Left lobe of liver (tissue), 2 donors: Measurements from ENCODE around the gene H3-3A. TPM values are rescaled to one million over a fixed set of nuclear protein-coding genes. Genes with fewer than 3 reads are reported as not detected.

ENCODE experiments used
- ATAC-seq: fragments of 200-7000 bp; cut with Tn5 transposase; one replicate; pipeline ENCODE4 v1.9.1; 2020; ENCODE audit warnings: mild to moderate bottlenecking, moderate library complexity
- DNase-seq: peaks from one replicate; pipeline ENCODE4 v3.0.0-alpha.2; 2020; ENCODE audit warnings: low spot score
- total RNA-seq: library from RNA; stranded (reverse); gene quantifications from one replicate; pipeline ENCODE4 v1.2.1, GENCODE V29; 2021
- donor health status: DM: no; HTN: no; CAD: no; lungs with moderate emphysema.
- donor health status: DM: no; HTN: yes; CAD: no.

The H3-3A gene
- total RNA-seq, 1 donor from 2014 or later: 129 TPM

DNA sequence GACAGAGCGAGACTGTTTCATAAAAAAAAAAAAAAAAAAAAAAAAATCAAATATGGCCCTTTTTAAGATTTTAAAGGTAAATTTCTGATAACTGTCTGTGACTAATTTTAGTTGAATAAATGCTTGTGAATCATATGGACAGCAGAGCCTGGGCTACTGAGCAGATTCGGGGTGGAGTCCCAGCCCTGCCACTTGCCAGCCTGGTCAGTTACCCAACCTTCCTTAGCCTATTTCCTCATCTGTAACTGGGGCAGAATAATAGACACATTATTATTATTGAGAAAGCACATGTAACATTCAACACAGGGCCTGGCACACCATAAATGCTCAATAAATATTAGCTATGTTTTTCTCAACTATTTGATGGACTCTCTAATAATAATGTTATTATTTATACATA lies 11.2 kb upstream of the H3-3A start:
- ATAC-seq (no peak), DNase-seq (no peak)

DNA sequence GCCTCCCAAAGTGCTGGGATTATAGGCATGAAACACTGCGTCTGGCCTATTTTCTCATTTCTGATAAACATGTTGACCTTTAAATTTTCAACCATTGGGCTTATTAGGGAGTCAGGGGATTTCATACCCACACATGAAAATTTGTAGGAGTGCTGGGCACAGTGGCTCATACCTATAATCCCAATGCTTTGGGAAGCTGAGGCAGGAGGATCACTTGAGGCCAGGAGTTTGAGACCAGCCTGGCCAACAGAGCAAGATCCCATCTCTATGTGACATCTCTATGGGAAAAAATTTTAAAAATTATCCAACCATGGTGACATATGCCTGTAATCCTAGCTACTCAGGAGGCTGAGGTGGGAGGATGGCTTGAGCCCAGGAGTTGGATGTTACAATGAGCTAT lies 10.5 kb upstream of the H3-3A start:
- no peak for ATAC-seq
- no peak for DNase-seq

DNA sequence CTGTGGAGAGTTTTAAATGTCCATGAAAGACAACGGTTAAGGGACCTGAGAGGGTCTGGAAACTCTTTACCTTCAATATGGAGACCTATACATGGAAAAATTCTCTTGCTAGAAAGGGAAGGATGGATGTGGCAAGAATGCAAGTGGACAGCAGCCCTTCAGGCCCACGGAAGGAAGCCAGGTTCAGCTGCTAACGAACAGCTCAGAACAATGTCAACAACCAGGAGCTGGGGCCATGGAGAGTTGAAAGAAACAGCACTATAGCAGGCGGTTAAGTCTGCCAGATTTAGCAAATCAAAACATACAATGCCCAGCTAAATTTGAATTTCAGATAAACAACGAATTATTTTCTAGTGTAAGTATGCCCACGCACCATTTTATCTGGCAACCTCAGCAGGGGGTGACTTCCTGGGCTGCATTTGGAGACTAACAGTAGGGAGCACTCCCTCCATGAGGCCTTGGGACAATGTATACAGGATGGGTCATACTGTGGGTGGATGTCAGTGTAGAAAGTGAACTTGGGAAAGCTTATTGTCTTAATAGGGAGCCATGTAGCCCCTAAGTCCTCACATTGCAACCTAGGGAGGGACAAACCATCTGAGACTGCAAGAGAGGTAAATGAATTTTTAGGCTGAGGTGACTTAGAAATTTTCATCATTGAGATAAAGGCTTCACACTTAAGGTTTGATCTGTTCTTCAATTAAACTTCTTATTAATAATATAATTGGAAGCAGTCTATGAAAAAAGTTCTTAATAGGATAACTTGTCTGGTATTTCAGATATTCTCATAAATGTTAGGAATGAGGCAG lies 7.8 kb upstream of the H3-3A start:
- ATAC-seq (no peak), DNase-seq (no peak)

DNA sequence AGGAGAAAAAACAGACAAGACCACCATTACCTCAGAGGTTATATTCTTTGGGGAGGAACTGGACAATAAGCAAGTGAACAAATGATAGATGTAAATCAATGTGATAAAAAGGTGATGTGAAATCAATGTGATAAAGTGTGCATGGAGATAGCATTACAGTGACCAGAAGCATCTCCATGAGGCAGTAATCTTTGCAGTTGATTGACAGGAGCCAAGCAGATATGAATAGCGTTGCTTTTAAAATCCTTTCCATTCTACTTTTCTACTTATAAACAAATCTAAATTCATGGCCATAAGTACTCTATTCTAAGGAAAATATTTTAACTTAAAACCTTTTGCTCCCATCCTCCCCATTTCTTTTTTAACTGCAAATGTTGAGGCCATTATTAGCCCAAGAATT lies 2.8 kb upstream of the H3-3A start:
- ATAC-seq (no peak), DNase-seq (no peak)

DNA sequence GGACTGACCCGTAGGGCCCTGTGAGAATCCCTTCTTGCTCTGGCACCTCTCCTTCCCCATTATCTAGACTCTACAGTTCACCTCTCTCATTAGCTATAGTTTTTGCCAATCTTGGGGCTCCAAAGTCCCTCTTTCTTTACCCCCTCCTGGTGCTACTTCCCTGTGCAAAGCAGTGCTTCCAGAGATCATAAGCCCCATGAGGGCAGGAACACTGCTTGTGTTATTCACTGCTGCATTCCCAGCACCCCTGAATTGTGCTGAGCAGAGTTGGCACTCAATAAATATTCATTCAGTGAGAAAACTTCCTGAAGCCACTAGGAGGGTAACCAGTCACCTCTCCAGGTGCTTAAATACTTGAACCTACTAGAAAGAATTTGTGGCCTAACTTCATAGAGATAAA lies 2.1 kb upstream of the H3-3A start:
- no peak for DNase-seq
- no peak for ATAC-seq

DNA sequence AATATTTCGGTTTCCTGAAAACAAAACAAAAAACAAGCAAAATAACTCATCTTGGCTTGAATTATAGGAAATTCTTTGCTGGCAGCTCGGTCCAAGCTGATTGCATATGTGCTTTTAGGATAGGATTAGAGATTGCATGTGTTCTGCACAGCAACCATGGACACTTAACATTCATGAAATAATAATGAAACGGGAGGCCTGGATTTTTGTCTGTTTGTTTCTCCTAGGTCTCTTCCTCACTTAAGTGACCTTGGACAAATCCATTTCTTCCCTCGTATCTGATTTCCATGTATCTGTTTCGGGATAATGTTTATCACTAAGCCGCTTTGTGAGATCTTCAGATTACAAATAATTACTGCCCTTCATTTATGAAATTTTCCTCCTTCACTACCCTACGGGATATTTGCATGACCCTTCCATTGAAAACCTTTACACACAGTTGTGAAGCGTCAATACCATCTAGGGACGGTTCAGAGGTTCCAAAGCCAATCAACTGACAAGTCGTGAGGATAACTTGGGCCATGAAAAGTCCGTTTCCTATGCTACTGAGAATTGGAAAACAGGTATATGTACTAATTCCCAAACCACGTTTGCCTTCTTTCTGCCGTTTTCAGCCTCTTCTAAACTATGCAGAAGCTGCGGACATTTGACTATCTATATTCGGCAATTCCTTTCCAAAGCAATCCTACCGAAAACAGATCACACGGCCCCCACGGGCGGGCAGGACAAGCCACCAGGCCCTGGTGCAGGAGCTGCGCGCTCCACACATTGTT lies 1.3 kb upstream of the H3-3A start:
- ATAC-seq (no peak), DNase-seq (no peak)

DNA sequence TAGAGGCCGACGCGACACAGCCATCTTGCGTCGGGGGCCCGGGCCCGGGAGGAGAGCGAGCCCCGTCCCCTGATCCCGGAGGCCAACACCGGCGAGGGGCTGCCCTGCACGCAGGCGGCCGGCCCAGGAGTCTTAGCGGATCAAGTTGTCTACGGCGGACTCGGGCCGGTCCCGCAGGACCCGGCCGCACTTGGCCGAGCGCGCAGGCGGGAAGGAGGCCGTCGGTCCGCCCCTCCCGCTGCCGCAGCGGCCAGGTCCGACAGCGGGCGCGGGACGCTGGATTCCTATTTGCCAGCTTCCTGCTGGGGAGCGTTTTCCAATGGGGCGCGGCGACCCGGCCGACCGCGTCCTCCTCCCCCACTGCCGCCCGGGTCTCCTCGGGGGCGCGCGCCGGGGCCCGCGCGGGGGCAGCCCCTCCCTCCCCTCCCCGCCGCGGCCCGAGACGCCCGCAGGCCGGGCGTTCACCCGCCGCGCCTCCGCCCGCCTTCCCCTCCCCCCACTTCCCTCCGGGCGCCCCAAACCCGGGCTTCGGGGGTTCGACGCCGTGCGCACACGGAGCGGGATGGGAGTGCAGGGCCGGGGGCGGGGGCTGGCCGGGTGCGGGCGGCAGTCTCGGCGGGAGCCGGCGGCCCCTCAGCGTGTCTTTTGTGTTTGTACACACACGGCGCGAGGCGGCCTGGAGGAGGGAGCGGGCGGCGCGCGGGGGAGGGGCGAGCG lies 517 bp upstream of the H3-3A start:
- ATAC-seq (peak; percentile 76), DNase-seq (peak; percentile 89)

DNA sequence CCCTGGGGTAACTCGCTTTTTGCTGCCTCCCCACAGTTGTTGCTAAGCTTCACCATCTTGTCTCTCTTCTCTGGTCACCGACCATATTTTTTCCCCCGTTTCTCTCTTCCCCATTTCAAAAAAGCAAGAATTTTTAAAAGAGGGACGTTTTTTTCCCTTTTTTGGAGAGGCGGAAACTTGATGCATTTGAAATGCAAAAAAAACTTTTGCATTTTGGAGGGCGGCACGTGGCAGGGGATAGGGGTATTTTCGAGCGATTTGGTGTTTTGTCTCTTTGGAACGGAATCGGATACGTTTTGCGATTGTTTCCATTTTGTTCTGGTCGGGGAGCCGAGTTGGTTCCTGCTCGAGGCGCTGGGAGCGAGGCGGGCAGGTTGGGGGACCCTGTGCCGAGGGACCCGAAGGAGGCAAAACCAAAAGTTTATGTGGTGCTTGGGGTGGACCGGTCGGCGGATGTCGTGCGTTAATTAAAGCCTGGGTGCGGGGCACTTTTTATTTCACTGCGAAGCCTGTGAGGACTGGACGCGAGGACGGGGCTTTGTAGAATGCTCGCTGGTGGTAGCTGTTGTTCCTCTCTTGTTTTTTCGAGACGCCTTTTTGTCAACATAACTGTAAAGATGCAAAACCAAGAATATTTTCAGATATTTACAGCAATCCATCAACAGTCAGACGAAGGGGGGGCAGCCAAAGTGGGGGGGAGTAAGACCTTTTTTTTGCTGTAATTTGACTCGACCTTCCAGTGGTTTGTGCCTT lies 884 bp downstream of the H3-3A start:
- DNase-seq (peak; percentile 67), ATAC-seq (peak; percentile 8)

DNA sequence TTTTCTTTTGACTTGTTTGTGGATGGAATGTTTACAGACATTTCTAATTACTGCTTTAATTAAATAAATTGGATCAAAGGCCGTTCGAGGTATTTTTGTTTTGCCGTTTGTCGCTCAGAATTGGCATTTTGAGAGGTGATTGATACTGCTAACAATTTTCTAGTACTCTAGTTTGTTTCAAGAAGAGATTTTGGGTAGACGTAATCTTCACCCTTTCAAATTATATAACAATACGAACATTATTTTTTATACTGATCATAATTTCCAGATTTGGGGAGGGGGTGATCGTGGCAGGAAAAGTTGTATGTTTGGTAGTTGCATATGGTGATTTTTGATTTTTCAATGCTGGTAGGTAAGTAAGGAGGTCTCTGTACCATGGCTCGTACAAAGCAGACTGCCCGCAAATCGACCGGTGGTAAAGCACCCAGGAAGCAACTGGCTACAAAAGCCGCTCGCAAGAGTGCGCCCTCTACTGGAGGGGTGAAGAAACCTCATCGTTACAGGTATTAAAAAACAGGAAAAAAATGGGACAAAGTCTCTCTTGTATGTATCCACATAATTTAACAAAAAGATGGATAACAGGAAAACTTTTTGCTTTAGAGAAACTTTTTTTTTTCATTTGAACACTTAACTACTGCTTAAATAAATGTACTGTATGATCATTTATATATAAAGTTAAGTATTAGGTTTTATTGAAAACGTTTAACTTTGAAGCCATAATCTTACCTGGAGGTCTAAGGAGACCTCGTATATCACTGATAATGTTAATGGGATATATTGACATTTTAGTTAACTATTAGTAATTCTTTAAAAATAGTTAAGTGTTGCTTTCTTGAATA lies 1.7 kb downstream of the H3-3A start:
- no peak for DNase-seq
- no peak for ATAC-seq

DNA sequence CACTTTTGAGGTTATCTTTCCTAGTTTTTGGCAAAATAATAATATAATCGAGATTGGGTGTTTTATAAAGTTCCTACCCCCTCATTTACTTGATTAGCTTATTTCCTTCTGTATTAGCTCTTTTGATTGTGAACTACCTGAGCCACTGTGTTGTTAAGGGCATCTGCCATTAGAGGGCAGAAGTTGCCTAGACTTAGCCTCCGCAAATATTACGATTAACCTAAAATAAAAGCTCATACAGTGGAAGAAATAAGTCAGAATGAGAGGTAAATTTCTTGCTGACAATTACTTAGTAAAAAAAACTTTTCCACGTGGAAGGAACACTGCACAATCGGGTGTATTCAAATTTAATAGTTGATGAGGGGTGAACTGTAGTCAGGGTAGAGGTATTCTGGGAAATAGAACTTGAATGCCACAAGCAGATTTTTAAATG lies 2.3 kb downstream of the H3-3A start:
- ATAC-seq: no peak
- no peak for DNase-seq

DNA sequence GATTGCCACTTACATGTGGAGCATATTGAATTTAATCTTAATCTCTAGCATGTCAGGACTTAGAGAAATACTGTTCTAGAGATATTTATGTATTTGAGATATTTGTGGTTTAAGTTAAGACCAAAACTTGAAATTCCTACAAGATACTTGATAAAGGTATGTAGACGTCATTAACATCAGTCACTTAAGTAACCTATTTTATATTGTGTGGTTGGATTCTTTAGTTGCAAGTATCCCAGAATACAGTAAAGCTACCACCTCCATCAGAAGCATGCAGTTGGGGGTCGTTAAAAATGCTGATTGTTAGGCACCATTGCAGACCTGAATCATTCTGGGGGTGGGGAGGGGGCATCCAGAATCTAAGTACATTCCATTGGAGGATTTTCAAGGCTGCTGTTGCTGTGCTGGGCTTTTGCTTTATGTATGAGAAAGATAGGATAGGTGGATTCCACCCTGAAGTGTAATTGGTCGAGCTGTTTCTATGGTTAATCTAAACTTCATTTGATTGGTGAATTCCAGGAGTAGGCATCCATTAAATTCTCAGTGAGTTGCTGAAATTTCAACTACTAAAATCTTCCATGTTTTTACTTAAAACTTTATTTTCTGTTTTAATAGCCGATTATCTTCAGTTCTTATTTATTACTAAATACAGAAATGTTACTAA lies 4.0 kb downstream of the H3-3A start:
- DNase-seq (no peak), ATAC-seq (no peak)

DNA sequence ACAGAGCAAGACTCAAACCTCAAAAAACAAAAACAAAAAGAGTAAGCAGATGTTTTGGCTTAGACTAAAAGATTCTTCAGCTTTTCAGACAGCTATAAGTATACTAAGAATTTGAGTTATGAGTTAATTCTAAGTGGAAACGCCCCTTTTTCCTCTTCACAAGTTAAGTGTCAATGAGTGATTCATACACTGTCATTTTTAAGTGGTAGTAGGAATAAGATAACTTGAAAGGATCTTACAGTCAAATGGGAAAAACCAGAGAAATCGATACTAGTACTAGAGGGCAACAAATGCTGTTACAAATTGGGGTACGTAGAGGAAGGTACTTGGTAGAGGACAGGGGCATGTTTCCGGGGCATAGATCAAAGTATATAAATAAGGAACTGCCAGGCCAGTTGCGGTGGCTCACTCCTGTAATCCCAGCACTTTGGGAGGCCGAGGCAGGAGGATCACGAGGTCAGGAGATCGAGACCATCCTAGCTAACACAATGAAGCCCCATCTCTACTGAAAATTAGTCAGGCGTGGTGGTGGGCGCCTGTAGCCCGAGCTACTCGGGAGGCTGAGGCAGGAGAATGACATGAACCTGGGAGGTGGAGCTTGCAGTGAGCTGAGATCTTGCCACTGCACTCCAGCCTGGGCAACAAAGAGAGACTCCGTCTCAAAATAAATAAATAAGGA lies 7.4 kb downstream of the H3-3A start:
- ATAC-seq (no peak), DNase-seq (no peak)

DNA sequence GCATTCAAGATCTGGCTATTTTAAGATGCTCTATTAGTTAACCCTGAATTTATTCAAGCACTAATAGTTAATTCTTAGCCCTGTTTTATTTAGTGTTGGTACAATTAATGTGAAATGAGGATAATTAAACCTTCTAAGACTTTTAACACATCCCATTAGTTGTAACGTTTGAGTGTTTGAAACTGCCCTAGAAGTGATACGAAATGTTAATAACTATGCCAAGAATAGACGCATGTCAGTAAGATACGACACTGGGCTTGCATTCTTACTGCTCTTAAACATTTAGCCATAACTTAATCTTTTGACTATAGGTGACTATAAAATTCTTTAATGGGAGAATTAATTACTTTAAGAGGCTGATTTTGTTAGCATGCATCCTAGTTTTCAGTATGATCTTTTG lies 9.8 kb downstream of the H3-3A start:
- no peak for ATAC-seq

DNA sequence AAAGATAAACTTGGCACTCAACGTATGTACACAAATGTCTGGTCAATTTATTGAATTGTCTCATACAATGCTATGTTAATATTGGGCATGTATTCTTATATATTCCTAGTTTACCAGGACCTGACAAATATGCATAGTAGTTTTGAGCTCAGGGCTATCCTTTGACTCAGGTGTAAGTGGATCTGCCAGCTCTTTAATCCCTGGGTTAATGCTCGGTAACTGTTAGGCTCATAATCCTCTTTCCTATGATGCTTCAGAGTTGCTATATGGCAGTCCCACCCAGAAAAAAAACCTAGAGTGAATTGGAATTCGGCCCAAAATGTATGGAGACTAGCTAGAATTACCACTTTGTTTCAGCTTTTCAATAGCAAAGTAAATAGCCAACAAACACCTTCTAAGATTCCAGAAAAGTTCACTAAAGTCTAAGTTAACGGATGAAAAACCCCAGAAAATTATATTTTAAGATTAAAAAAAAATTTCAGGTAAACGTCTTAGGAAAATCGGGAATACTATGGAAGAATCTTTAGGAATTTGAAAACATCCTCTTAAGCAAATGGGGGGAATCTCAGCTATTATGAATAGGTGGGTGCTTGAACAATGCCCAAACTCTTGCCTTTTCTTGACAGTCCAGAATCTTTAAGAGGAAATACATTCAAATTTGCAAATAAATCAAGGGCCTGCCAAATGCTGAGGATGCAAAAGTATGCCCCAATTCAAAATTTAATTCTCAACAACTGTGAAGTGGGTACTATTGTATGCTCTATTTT lies 10.9 kb downstream of the H3-3A start:
- DNase-seq: no peak
- ATAC-seq: no peak

More for the DNA sequence above, 9.8 kb downstream of the H3-3A start:
- DNase-seq: no peak

DNA sequence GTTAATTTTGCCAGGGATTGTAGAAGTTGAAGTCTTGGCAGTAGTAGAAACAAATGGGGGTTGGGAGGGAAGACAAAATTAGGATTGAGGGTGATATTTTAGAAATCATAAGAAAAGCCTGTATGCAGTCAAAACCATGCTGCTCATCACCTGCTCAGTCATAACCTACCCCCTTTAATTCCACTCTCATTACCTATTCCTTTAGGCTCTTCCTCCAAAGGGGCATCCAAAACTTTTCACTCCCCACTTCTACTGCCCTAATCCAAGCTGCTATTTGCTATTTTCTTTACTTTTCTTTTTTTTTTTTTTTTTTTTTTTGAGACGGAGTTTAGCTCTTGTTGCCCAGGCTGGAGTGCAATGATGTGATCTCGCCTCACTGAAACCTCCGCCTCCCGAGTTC lies 11.5 kb downstream of the H3-3A start:
- DNase-seq (no peak), ATAC-seq (no peak)

DNA sequence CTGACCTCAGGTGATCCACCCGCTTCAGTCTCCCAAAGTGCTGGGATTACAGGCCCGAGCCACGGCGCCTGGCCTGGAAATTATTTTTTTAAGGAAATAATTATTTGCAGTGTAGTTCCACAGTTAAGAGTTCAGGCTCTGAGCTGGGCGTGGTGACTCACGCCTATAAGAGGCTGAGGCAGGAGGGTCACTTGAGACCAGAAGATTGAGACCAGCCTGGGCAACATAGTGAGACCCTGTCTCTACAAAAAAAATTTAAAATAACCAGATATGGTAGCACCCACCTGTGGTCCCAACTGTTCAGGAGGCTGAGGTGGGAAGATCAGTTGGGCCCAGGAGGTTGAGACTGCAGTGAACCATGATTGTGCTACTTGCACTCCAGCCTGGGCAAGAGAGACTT lies 13.9 kb downstream of the H3-3A start:
- no peak for DNase-seq
- ATAC-seq: no peak

DNA sequence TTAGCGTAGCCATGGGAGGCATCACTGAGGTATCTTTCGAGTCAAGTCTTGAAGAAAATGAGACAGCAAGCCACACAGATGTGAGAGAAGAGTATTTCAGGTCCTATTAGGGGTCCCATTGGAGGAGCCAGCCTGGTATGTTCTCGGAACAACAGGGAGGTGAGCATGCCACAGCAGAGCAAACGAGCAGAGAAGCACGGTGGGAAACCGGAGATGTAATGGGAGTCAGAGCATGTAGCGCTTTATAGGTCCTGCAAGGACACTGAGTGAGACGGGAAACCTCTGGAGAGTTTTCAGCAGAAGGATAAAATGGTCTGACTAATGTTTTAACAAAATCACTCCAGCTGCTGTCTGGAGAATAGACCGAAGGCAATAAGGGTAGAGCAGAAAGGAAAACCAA lies 15.9 kb downstream of the H3-3A start:
- DNase-seq (no peak), ATAC-seq (no peak)

DNA sequence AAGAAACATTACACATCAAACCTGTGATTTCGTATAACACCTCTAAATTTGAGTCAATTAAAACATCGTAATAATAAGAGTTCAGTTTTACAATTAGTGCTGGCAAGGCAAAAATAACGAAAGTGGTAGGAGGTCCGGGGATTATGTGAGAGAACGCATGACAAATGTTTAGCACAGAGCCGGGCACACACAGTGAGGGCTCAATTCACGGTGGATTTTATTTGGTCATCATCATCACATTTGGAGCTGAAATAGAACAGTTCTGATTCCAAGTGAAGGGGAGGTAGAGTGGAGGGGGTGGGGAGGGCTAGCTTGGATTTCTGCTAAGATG lies 20.0 kb downstream of the H3-3A start:
- ATAC-seq: no peak
- no peak for DNase-seq
